ENCODE data around the gene MAP3K14.

DNA sequence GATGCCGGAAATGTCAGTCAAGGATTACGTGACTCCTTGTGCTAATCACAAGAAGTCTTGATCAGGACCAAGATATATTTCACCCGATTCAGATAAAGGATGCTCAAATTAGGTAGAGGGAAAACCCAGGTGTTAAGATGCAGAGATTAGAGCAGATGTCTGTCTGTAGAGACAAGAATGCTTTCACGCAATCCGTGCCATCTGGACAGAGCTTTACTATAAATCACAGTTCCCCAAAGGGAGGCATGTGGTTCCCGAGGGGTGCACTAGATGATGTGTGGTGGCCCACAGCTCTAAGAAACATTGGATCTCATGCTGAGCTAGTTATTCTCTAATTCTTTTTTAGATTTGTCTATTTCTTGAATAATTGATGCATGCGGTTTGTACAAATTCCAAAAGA lies 9.8 kb upstream of the MAP3K14 start:
- TF ChIP-seq, protein P1, sequence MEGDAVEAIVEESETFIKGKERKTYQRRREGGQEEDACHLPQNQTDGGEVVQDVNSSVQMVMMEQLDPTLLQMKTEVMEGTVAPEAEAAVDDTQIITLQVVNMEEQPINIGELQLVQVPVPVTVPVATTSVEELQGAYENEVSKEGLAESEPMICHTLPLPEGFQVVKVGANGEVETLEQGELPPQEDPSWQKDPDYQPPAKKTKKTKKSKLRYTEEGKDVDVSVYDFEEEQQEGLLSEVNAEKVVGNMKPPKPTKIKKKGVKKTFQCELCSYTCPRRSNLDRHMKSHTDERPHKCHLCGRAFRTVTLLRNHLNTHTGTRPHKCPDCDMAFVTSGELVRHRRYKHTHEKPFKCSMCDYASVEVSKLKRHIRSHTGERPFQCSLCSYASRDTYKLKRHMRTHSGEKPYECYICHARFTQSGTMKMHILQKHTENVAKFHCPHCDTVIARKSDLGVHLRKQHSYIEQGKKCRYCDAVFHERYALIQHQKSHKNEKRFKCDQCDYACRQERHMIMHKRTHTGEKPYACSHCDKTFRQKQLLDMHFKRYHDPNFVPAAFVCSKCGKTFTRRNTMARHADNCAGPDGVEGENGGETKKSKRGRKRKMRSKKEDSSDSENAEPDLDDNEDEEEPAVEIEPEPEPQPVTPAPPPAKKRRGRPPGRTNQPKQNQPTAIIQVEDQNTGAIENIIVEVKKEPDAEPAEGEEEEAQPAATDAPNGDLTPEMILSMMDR (IDR thresholded peaks at IDR 0.05; ENCODE audit: insufficient read depth, low read length, poor library complexity, severe bottlenecking): no peak
- no peak for TF ChIP-seq EZH2phosphoT487 (conservative IDR thresholded peaks at IDR 0.05; ENCODE audit: low read length)
